Measurements from ENCODE around the gene DPYD.

DPYD gene

DNA sequence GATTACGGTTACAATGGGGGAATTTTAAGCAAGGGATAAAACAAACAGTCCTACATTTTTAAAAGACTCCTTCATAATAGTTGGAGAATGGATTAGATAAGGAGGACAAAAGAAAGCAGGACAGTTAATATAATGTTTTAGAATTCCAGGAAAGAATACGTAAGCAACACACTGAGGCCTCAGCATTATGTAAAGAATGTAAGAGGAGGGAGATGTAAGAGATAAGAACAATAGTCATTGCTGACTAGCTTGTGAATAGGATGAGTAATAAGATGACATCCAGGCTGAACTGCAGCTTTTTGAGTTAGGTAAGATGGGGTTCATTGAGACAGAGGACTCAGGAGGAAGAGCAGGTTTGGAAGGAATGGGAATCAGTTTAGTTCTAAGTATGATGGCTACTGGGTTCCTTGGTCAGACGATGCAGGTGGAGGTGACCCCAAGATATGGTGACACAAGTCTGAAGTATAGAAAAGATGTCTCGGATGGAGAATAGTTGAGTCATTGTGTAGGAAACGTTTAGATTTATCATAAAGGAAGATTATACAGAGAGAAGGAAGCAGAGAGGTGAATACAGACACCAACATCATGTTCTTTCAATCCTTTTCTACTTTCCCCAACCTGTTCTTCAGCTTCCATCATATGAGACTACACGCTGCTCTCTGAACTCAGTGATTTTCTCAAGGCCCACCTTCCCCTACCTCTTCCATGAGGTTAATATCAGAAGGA, 826.4 kb downstream of the DPYD start:
- DNase-seq (ENCODE audit: low spot score), result no peak
- TF ChIP-seq, protein P1, sequence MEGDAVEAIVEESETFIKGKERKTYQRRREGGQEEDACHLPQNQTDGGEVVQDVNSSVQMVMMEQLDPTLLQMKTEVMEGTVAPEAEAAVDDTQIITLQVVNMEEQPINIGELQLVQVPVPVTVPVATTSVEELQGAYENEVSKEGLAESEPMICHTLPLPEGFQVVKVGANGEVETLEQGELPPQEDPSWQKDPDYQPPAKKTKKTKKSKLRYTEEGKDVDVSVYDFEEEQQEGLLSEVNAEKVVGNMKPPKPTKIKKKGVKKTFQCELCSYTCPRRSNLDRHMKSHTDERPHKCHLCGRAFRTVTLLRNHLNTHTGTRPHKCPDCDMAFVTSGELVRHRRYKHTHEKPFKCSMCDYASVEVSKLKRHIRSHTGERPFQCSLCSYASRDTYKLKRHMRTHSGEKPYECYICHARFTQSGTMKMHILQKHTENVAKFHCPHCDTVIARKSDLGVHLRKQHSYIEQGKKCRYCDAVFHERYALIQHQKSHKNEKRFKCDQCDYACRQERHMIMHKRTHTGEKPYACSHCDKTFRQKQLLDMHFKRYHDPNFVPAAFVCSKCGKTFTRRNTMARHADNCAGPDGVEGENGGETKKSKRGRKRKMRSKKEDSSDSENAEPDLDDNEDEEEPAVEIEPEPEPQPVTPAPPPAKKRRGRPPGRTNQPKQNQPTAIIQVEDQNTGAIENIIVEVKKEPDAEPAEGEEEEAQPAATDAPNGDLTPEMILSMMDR (IDR thresholded peaks at IDR 0.05; ENCODE audit: extremely low read depth, missing control alignments), result no peak

DNA sequence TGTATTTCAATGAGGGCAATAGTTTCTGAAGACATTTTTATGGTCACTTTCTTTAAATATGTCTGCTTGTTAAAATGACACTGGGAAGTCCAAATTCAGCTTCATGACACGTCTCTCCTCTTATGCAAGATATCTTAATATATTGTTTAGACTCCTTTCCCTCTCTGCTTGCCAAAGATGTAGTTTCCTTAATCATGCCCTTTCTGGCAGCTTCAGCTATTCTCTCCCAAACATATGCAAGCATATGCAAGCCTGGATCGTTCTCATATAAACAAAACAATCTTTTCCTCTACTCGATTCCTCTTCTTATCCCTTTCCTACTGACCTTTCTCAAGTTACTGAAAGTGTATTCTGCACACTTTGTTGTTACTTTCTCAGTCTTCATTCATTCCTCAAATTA, 827.1 kb downstream of the DPYD start:
- DNase-seq (ENCODE audit: low spot score), result no peak
- TF ChIP-seq, protein P1 (IDR thresholded peaks at IDR 0.05; ENCODE audit: extremely low read depth, missing control alignments), result no peak

DNA sequence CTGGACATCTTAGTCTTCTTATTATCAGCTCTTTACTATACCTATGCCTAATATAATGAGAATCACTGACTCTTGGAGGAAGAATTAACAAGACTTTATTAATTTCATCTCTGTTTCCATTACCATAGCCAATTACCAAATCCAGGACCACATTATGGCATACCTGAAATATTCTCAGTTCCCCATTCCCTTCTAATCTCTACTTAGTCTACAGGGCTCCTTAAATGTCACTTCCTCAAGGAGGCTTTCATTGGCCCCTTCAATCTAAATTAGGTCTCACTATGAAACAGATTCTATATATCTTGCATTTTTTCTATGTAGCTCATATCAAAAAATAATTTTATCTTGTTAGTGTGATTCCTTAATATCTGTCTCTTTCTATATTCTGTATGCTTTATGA, 828.0 kb downstream of the DPYD start:
- TF ChIP-seq, protein P1 (IDR thresholded peaks at IDR 0.05; ENCODE audit: extremely low read depth, missing control alignments), result no peak
- no peak for DNase-seq (ENCODE audit: low spot score)

DNA sequence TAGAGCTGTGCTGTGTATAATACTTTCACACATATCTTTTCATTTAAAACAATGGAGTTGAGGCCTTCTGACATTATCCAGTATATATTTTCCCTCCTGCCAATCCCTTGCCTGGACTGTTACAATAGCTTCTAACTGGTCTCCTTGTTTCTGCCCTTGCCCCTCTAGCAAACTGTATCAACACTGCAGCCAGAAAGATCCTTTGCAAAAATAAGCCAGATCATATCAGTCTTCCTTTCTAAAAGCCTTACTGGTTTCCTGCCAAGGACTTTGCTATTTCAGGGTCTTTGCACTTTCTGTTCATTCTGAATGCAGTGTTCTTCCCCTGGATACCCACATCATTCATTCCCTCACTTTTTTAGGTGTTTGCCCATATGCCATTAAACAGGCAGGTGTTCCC, 829.2 kb downstream of the DPYD start:
- DNase-seq (ENCODE audit: low spot score), result no peak
- TF ChIP-seq, protein P1 (IDR thresholded peaks at IDR 0.05; ENCODE audit: extremely low read depth, missing control alignments), result no peak

DNA sequence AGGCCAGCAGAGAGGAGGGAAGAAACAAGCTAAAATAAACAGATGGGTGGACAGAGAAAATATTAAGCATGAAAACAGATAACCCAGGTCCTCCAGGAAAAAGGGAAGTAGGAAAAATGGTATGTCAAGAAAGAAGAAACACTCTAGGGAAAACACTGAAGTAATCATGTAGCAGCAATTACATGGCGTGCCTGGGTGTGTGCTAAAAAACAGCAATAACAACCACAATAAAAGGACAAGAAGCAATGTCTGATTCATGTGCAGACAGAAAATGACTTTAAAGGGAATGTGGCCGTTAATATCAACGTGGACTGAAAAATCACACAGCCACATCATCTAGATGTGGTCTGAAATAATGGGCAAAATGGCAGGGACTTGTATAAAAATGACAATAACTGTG, 829.6 kb downstream of the DPYD start:
- TF ChIP-seq, protein P1 (IDR thresholded peaks at IDR 0.05; ENCODE audit: extremely low read depth, missing control alignments), result no peak

DNA sequence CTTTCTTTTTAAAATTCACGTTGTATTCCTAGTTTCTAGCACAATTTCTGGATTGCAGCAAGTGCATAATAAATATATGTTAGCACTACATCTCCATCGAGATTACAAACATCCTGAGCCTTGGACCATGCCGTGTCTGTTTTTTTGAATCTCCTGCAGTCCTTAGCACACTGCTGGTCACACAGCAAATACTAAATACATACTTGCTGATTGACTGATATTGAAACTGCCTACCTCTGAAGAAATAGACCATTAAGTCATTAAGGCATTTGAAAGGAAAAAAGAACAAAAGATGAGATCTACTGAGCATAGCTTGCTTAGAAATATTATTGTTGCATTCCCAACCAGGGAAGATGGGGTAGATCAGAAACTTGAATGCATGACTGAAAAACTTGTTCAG, 830.1 kb downstream of the DPYD start:
- TF ChIP-seq, protein P1 (IDR thresholded peaks at IDR 0.05; ENCODE audit: extremely low read depth, missing control alignments), result no peak

More for the DNA sequence above, 829.6 kb downstream of the DPYD start:
- no peak for DNase-seq (ENCODE audit: low spot score)

DNA sequence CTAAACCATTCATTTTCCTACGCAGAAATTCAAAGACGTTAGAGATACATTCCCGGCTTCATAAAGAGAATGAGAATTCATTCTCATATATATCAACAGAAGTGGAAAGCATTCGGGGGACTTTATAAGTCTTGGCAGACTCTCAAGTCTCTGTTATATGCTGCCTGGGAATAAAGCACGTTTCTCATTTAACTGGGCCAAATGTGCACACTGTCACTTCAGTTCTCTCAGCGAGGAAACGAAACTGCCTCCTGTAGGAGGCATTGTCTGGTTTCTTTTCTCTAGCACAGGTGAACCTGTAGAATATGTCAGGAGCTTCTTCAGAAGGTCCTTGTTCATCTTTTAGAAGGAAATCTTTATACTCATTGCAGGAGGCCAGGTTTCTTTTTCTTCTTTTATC, 831.7 kb downstream of the DPYD start:
- no peak for DNase-seq (ENCODE audit: low spot score)
- TF ChIP-seq, protein P1 (IDR thresholded peaks at IDR 0.05; ENCODE audit: extremely low read depth, missing control alignments), result no peak

More for the DNA sequence above, 830.1 kb downstream of the DPYD start:
- DNase-seq (ENCODE audit: low spot score), result no peak

Measured in GM20000 (cell line).